ENCODE measurements around the gene CORO2B. TPM values are rescaled to one million over a fixed set of nuclear protein-coding genes. Genes with fewer than 3 reads are reported as not detected.
A peak's percentile ranks its signal among the peaks of the same experiment; 100 is the strongest.

The CORO2B gene
- total RNA-seq, 4 donors from 2014 or later, result 3.1 to 9.6 (median 8.6) TPM

GRCh38 chr15:68594533-68595259 lies 15.9 kb downstream of the CORO2B start:
- H3K27ac ChIP-seq, result peak overlapping the region in 1 of 3 donors; percentile 21
- TF ChIP-seq POLR2A (IDR thresholded peaks at IDR 0.05) (no peak), CTCF (IDR thresholded peaks at IDR 0.05) (no peak)
- no peaks in the 10 kb centered on the region for H3K36me3 ChIP-seq
- intact Hi-C loops (cut with DNase I), result no loop called here
- peaks cover 47 to 71% of the 10 kb centered on the region in 2 donors for H3K4me1 ChIP-seq
- H3K27me3 ChIP-seq, result no peaks in the 10 kb centered on the region
- no peak overlapping the region for H3K4me3 ChIP-seq (replicated peaks in 1 of 3)
- peak; percentile 82 to 86 for DNase-seq
- WGBS, 2 donors, result 42 to 47% methylated on average over 6 of the region's 6 CpGs
- H3K9me3 ChIP-seq, result no peaks in the 10 kb centered on the region

GRCh38 chr15:68595260-68595564 lies 16.4 kb downstream of the CORO2B start:
- Histone ChIP-seq H3K27me3 (no peaks in the 10 kb centered on the region), H3K36me3 (no peaks in the 10 kb centered on the region), H3K27ac (peak overlapping the region in 1 of 3 donors; percentile 21), H3K4me1 (peaks cover 42 to 71% of the 10 kb centered on the region in 2 donors), H3K4me3 (replicated peaks in 1 of 3) (no peak overlapping the region), H3K9me3 (no peaks in the 10 kb centered on the region)
- intact Hi-C loops (cut with DNase I), result no loop called here
- no peak for DNase-seq
- 40 to 67% methylated on average over 2 of the region's 3 CpGs for WGBS, 2 donors
- TF ChIP-seq CTCF (IDR thresholded peaks at IDR 0.05) (no peak), POLR2A (IDR thresholded peaks at IDR 0.05) (no peak)

- intact Hi-C loops (cut with DNase I), result no loop called here
- TF ChIP-seq CTCF (IDR thresholded peaks at IDR 0.05), result no peak
- no peak for TF ChIP-seq POLR2A (IDR thresholded peaks at IDR 0.05)
- DNase-seq, result no peak
- Histone ChIP-seq H3K4me3 (replicated peaks in 1 of 3) (no peak overlapping the region), H3K27ac (no peak overlapping the region), H3K36me3 (no peaks in the 10 kb centered on the region), H3K27me3 (no peaks in the 10 kb centered on the region), H3K9me3 (no peaks in the 10 kb centered on the region), H3K4me1 (peaks cover 36 to 70% of the 10 kb centered on the region in 2 donors)
- 89 to 92% methylated on average over 17 of the region's 17 CpGs for WGBS, 2 donors
These were observed 17.0 kb downstream of the CORO2B start for GRCh38 chr15:68595761-68596160.

GRCh38 chr15:68596691-68597090 lies 17.9 kb downstream of the CORO2B start:
- H3K27ac ChIP-seq, result no peak overlapping the region
- H3K4me3 ChIP-seq (replicated peaks in 1 of 3), result no peak overlapping the region
- no peaks in the 10 kb centered on the region for H3K36me3 ChIP-seq
- intact Hi-C loops (cut with DNase I), result no loop called here
- 93 to 94% methylated on average over 4 to 9 of the region's 9 CpGs for WGBS, 2 donors
- TF ChIP-seq POLR2A (IDR thresholded peaks at IDR 0.05) (no peak), CTCF (IDR thresholded peaks at IDR 0.05) (no peak)
- H3K27me3 ChIP-seq, result no peaks in the 10 kb centered on the region
- DNase-seq, result no peak
- H3K9me3 ChIP-seq, result no peaks in the 10 kb centered on the region
- H3K4me1 ChIP-seq, result peaks cover 28 to 68% of the 10 kb centered on the region in 2 donors

GRCh38 chr15:68597581-68597980 lies 18.8 kb downstream of the CORO2B start:
- Histone ChIP-seq H3K4me1 (peaks cover 27 to 68% of the 10 kb centered on the region in 2 donors), H3K27ac (peak overlapping the region in 1 of 3 donors; percentile 33), H3K9me3 (no peaks in the 10 kb centered on the region), H3K36me3 (no peaks in the 10 kb centered on the region), H3K27me3 (no peaks in the 10 kb centered on the region), H3K4me3 (replicated peaks in 1 of 3) (no peak overlapping the region)
- intact Hi-C loops (cut with DNase I), result no loop called here
- DNase-seq, result no peak
- TF ChIP-seq POLR2A (IDR thresholded peaks at IDR 0.05) (no peak), CTCF (IDR thresholded peaks at IDR 0.05) (no peak)
- WGBS, 2 donors, result 90 to 91% methylated on average over 5 of the region's 5 CpGs

Data from thyroid gland (tissue), 4 donors.